WERI-Rb-1 (cell line): Measurements from ENCODE around the gene SLC7A6.

Experiments used
- DNase-seq: peaks from one replicate; pipeline ENCODE4 v3.0.0-alpha.2; 2020
- H3K27ac ChIP-seq: fragments of 250-450 bp; sonication (Bioruptor Pico); 2 replicates; pipeline ENCODE4 v1.5.1; 2020; ENCODE audit warnings: mild to moderate bottlenecking, moderate library complexity
- H3K27me3 ChIP-seq: fragments of 250-450 bp; sonication (Bioruptor Pico); 2 replicates; pipeline ENCODE4 v1.5.1; 2021; ENCODE audit warnings: mild to moderate bottlenecking, low read depth, moderate library complexity; ENCODE audit not compliant: insufficient read depth, severe bottlenecking
- H3K36me3 ChIP-seq: fragments of 250-450 bp; sonication (Bioruptor Pico); 2 replicates; pipeline ENCODE4 v1.5.1; 2020; ENCODE audit warnings: mild to moderate bottlenecking, moderate library complexity
- H3K4me3 ChIP-seq: 2 replicates; pipeline ENCODE4 v1.5.1; 2011; ENCODE audit warnings: low read depth, mild to moderate bottlenecking, control low read depth, low read length
- H3K9me3 ChIP-seq: fragments of 250-450 bp; sonication (Bioruptor Pico); 2 replicates; pipeline ENCODE4 v1.5.1; 2021; ENCODE audit warnings: mild to moderate bottlenecking, moderate library complexity; ENCODE audit not compliant: severe bottlenecking
- CTCF ChIP-seq: IDR thresholded peaks from 2 replicates; pipeline ENCODE4 v1.5.1; 2011; ENCODE audit warnings: low read depth, mild to moderate bottlenecking, control low read depth, inconsistent platforms, low read length

The SLC7A6 gene

GRCh38 chr16:68246666-68247065, 17.7 kb upstream of the SLC7A6 start:
- no peak for TF ChIP-seq CTCF
- no peak overlapping the region for H3K27ac ChIP-seq
- no peaks in the 10 kb centered on the region for H3K27me3 ChIP-seq
- H3K36me3 ChIP-seq = peaks cover 5% of the 10 kb centered on the region; the same call in 1 of the 2 replicates
- no peak overlapping the region for H3K4me3 ChIP-seq
- DNase-seq = no peak
- H3K9me3 ChIP-seq = no peaks in the 10 kb centered on the region

GRCh38 chr16:68247400-68247799, 16.9 kb upstream of the SLC7A6 start:
- no peak for DNase-seq
- no peak for TF ChIP-seq CTCF
- Histone ChIP-seq H3K9me3 (no peaks in the 10 kb centered on the region), H3K4me3 (no peak overlapping the region), H3K36me3 (peaks cover 5% of the 10 kb centered on the region; the same call in 1 of the 2 replicates), H3K27me3 (no peaks in the 10 kb centered on the region), H3K27ac (no peak overlapping the region)

GRCh38 chr16:68247932-68248331, 16.4 kb upstream of the SLC7A6 start:
- Histone ChIP-seq H3K4me3 (no peak overlapping the region), H3K27me3 (no peaks in the 10 kb centered on the region), H3K9me3 (no peaks in the 10 kb centered on the region), H3K36me3 (peaks cover 5% of the 10 kb centered on the region; the same call in 1 of the 2 replicates), H3K27ac (no peak overlapping the region)
- DNase-seq = no peak
- TF ChIP-seq CTCF = no peak

- Histone ChIP-seq H3K36me3 (peaks cover 5% of the 10 kb centered on the region; the same call in 1 of the 2 replicates), H3K4me3 (no peak overlapping the region), H3K9me3 (no peaks in the 10 kb centered on the region), H3K27ac (no peak overlapping the region), H3K27me3 (no peaks in the 10 kb centered on the region)
- no peak for TF ChIP-seq CTCF
- DNase-seq = no peak
Observed at GRCh38 chr16:68249371-68249770, 15.0 kb upstream of the SLC7A6 start.

- H3K9me3 ChIP-seq = no peaks in the 10 kb centered on the region
- no peak for DNase-seq
- H3K4me3 ChIP-seq = no peak overlapping the region
- no peak overlapping the region for H3K27ac ChIP-seq
- H3K36me3 ChIP-seq = peaks cover 5% of the 10 kb centered on the region
- H3K27me3 ChIP-seq = no peaks in the 10 kb centered on the region
- no peak for TF ChIP-seq CTCF
Observed at GRCh38 chr16:68250951-68251350, 13.4 kb upstream of the SLC7A6 start.

GRCh38 chr16:68251832-68252231, 12.5 kb upstream of the SLC7A6 start:
- Histone ChIP-seq H3K9me3 (no peaks in the 10 kb centered on the region), H3K4me3 (no peak overlapping the region), H3K27me3 (no peaks in the 10 kb centered on the region), H3K27ac (no peak overlapping the region), H3K36me3 (peaks cover 5% of the 10 kb centered on the region)
- no peak for TF ChIP-seq CTCF
- no peak for DNase-seq
